Ishikawa (cell line): ENCODE results near the gene FCER2.

Source experiments
- CEBPB ChIP-seq: IDR thresholded peaks from 2 replicates; pipeline ENCODE4 v1.6.1; 2012
- CREB1 ChIP-seq: IDR thresholded peaks from 2 replicates; pipeline ENCODE4 v1.6.1; 2012; ENCODE audit warnings: low read depth
- EGR1 ChIP-seq: IDR thresholded peaks from 2 replicates; pipeline ENCODE4 v1.6.1; 2012
- EP300 ChIP-seq: IDR thresholded peaks from 2 replicates; pipeline ENCODE4 v1.6.1; 2012; ENCODE audit warnings: borderline replicate concordance
- FOXM1 ChIP-seq: IDR thresholded peaks from 2 replicates; pipeline ENCODE4 v1.6.1; 2012; ENCODE audit warnings: low read depth, borderline replicate concordance
- NFIC ChIP-seq: IDR thresholded peaks from 2 replicates; pipeline ENCODE4 v1.6.1; 2012
- RAD21 ChIP-seq: IDR thresholded peaks from 2 replicates; pipeline ENCODE4 v1.6.1; 2012; ENCODE audit warnings: low read depth
- REST ChIP-seq: IDR thresholded peaks from 2 replicates; pipeline ENCODE4 v1.6.1; 2012; ENCODE audit warnings: low read depth, mild to moderate bottlenecking
- TAF1 ChIP-seq: IDR thresholded peaks from 2 replicates; pipeline ENCODE4 v1.6.1; 2012; ENCODE audit warnings: low read depth, mild to moderate bottlenecking
- TCF12 ChIP-seq: IDR thresholded peaks from 2 replicates; pipeline ENCODE4 v1.6.1; 2012; ENCODE audit warnings: low read depth
- TEAD4 ChIP-seq: IDR thresholded peaks from 2 replicates; pipeline ENCODE4 v1.6.1; 2012
- YY1 ChIP-seq: IDR thresholded peaks from 2 replicates; pipeline ENCODE4 v1.6.1; 2012; ENCODE audit warnings: low read depth
- ZBTB7A ChIP-seq: IDR thresholded peaks from 2 replicates; pipeline ENCODE4 v1.6.1; 2012; ENCODE audit warnings: low read depth
- TF ChIP-seq, protein P1 (sequence below): IDR thresholded peaks from 2 replicates; pipeline ENCODE4 v1.6.1; 2012
- TF ChIP-seq, protein P2 (sequence below): IDR thresholded peaks from 2 replicates; pipeline ENCODE4 v1.6.1; 2012

Gene FCER2

GRCh38 chr19:7729831-7730285, 27.9 kb upstream of the FCER2 start:
- TF ChIP-seq TEAD4, result no peak
- no peak for TF ChIP-seq TCF12
- no peak for TF ChIP-seq EGR1

- no peak for TF ChIP-seq ZBTB7A
- no peak for TF ChIP-seq EGR1
Observed at GRCh38 chr19:7729211-7729610, 27.3 kb upstream of the FCER2 start.

DNA sequence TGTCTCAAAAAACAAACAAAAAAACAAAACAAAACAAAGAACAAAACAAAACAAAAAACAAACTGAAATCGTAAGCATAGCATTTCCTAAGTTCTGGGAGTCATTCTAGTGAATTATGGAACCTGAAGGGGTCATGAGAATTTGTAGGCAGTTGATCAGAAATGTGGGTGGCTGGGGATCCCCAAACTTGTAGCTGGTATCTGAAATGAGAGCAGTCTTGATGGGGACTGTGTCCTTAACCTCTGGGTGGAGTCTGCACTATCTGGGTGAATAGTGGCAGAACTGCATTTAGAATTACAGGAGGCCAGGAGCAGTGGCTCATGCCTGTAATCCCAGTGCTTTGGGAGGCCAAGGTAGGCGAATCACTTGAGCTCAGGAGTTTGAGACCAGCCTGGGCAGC, 23.9 kb upstream of the FCER2 start:
- TF ChIP-seq CREB1, result no peak
- no peak for TF ChIP-seq EGR1
- no peak for TF ChIP-seq CEBPB
- TF ChIP-seq TEAD4, result no peak
- no peak for TF ChIP-seq REST
- TF ChIP-seq, protein P1, sequence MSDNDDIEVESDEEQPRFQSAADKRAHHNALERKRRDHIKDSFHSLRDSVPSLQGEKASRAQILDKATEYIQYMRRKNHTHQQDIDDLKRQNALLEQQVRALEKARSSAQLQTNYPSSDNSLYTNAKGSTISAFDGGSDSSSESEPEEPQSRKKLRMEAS, result no peak
- TF ChIP-seq NFIC, result no peak
- TF ChIP-seq ZBTB7A, result no peak
- no peak for TF ChIP-seq RAD21
- TF ChIP-seq YY1, result no peak
- TF ChIP-seq TAF1, result no peak
- TF ChIP-seq FOXM1, result no peak

DNA sequence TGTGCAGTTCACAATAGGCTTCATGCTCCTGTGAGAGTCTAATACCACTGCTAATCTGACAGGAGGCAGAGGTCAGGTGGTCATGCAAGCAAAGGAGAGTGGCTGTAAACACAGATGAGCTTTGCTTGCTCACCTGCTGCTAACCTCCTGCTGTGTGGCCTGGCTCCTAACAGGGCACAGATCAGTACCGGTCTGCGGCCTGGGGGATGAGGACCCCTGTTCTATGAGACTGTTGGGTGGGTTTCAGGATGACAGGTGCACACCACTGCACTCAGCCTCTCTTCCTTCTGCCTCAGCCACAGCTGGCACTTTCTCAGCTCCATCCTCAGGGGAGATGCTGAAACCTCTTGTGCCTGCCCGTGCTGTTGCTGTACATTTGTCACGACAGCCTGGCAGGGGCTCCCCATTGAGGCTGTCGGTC, 20.3 kb upstream of the FCER2 start:
- no peak for TF ChIP-seq CEBPB
- no peak for TF ChIP-seq TAF1
- no peak for TF ChIP-seq CREB1
- no peak for TF ChIP-seq ZBTB7A
- TF ChIP-seq RAD21, result no peak
- TF ChIP-seq, protein P2, sequence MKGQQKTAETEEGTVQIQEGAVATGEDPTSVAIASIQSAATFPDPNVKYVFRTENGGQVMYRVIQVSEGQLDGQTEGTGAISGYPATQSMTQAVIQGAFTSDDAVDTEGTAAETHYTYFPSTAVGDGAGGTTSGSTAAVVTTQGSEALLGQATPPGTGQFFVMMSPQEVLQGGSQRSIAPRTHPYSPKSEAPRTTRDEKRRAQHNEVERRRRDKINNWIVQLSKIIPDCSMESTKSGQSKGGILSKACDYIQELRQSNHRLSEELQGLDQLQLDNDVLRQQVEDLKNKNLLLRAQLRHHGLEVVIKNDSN, result no peak
- TF ChIP-seq FOXM1, result no peak
- no peak for TF ChIP-seq TEAD4
- no peak for TF ChIP-seq EGR1
- TF ChIP-seq, protein P1, result no peak
- TF ChIP-seq YY1, result no peak
- no peak for TF ChIP-seq EP300
- TF ChIP-seq NFIC, result no peak
- no peak for TF ChIP-seq TCF12
- TF ChIP-seq REST, result no peak

DNA sequence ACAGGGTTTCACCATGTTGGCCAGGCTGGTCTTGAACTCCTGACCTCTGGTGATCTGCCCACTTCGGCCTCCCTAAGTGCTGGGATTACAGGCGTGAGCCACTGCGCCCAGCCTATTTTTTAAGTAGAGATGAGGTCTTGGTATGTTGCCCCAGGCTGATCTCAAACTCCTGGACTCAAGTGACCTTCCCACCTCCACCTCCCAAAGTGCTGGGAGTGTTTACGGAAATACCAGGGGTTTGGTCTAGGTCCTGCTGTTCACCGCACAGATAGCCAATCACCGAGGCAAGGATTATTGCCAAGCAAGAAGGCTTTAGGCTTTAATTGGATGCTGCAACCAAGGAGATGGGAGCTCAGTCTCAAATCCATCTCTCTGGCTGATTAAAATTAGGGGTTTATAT, 18.4 kb upstream of the FCER2 start:
- TF ChIP-seq EP300 (no peak), NFIC (no peak), CREB1 (no peak), RAD21 (no peak), ZBTB7A (no peak), REST (no peak), TEAD4 (no peak), EGR1 (no peak), TCF12 (no peak), TAF1 (no peak), YY1 (no peak), FOXM1 (no peak), CEBPB (no peak)
- TF ChIP-seq, protein P2, result no peak
- TF ChIP-seq, protein P1, result no peak
